SH-SY5Y (cell line): ENCODE measurements around the gene SYP.

Experiments
- GATA2 ChIP-seq: IDR thresholded peaks from 2 replicates; pipeline ENCODE4 v1.6.1; 2011; ENCODE audit warnings: mild to moderate bottlenecking, low read depth, low read length
- GATA3 ChIP-seq: IDR thresholded peaks from 2 replicates; pipeline ENCODE4 v1.6.1; 2011; ENCODE audit warnings: low read depth, mild to moderate bottlenecking, low read length, moderate library complexity

- TF ChIP-seq GATA3 (no peak), GATA2 (no peak)
These were observed 5.5 kb upstream of the SYP start for GRCh38 chrX:49205443-49205842.
